GM12874 (cell line): Measurements from ENCODE around the gene HMMR.
A peak's percentile ranks its signal among the peaks of the same experiment; 100 is the strongest.

Source experiments
- CTCF ChIP-seq: IDR thresholded peaks from 2 replicates; pipeline ENCODE4 v1.5.1; 2011; ENCODE audit warnings: low read depth, mild to moderate bottlenecking, control low read depth, low read length, moderate library complexity; ENCODE audit not compliant: insufficient read depth

The HMMR gene

GRCh38 chr5:163504079-163504931 lies 43.9 kb downstream of the HMMR start:
- TF ChIP-seq CTCF = no peak

- TF ChIP-seq CTCF = no peak
Observed at GRCh38 chr5:163505049-163505367, 44.6 kb downstream of the HMMR start.

GRCh38 chr5:163505368-163506094 lies 45.1 kb downstream of the HMMR start, which contains the start of gene MAT2B:
MAT2B (plus strand) TSS chr5:163505619; CDS start chr5:163505687, 68 bp downstream.
- peak; percentile 69 for TF ChIP-seq CTCF

GRCh38 chr5:163506095-163506457 lies 45.6 kb downstream of the HMMR start:
- TF ChIP-seq CTCF = no peak

- no peak for TF ChIP-seq CTCF
Observed at GRCh38 chr5:163506726-163507125, 46.3 kb downstream of the HMMR start.

- no peak for TF ChIP-seq CTCF
Observed at GRCh38 chr5:163508753-163509152, 48.3 kb downstream of the HMMR start.

GRCh38 chr5:163509291-163509951 lies 49.0 kb downstream of the HMMR start:
- no peak for TF ChIP-seq CTCF
